H9 (cell line): ENCODE results near the gene ZNF804A. TPM values are rescaled to one million over a fixed set of nuclear protein-coding genes. Genes with fewer than 3 reads are reported as not detected.

Experiments used
- DNase-seq: peaks from one replicate; pipeline ENCODE4 v3.0.0-alpha.2; 2017
- H2AFZ ChIP-seq: one replicate; pipeline ENCODE4 v1.6.1; 2013; ENCODE audit warnings: mild to moderate bottlenecking, low read length, control low read depth, moderate library complexity
- H2AK5ac ChIP-seq: 2 replicates; pipeline ENCODE4 v1.6.1; 2013; ENCODE audit warnings: low read length, control low read depth, mixed read lengths; ENCODE audit not compliant: insufficient read length
- H2BK120ac ChIP-seq: one replicate; pipeline ENCODE4 v1.6.1; 2013; ENCODE audit warnings: low read depth, mild to moderate bottlenecking, low read length, control low read depth, inconsistent platforms; ENCODE audit not compliant: poor library complexity, severe bottlenecking
- H2BK12ac ChIP-seq: 2 replicates; pipeline ENCODE4 v1.6.1; 2013; ENCODE audit warnings: low read length, control low read depth, mixed read lengths, low read depth; ENCODE audit not compliant: insufficient read length
- H2BK15ac ChIP-seq: 2 replicates; pipeline ENCODE4 v1.6.1; 2013; ENCODE audit warnings: low read depth, low read length, control low read depth
- H2BK20ac ChIP-seq: one replicate; pipeline ENCODE4 v1.6.1; 2013; ENCODE audit warnings: low read depth, mild to moderate bottlenecking, low read length, control low read depth, inconsistent platforms; ENCODE audit not compliant: poor library complexity, severe bottlenecking
- H2BK5ac ChIP-seq: 2 replicates; pipeline ENCODE4 v1.6.1; 2013; ENCODE audit warnings: low read length, control low read depth, mixed read lengths; ENCODE audit not compliant: insufficient read length
- H3K14ac ChIP-seq: 2 replicates; pipeline ENCODE4 v1.6.1; 2013; ENCODE audit warnings: low read length, control low read depth; ENCODE audit not compliant: insufficient read depth
- H3K18ac ChIP-seq: 2 replicates; pipeline ENCODE4 v1.6.1; 2013; ENCODE audit warnings: low read depth, mild to moderate bottlenecking, mixed read lengths, low read length, control low read depth; ENCODE audit not compliant: insufficient read length
- H3K23ac ChIP-seq: 2 replicates; pipeline ENCODE4 v1.6.1; 2013; ENCODE audit warnings: low read length, control low read depth, mixed read lengths, low read depth; ENCODE audit not compliant: insufficient read length
- H3K23me2 ChIP-seq: 2 replicates; pipeline ENCODE4 v1.6.1; 2013; ENCODE audit warnings: low read depth, mild to moderate bottlenecking, mixed read lengths, low read length, control low read depth; ENCODE audit not compliant: insufficient read length, poor library complexity, severe bottlenecking
- H3K27ac ChIP-seq: 2 replicates; pipeline ENCODE4 v1.5.1; 2013; ENCODE audit warnings: low read length, control low read depth, mixed read lengths, low read depth; ENCODE audit not compliant: insufficient read length
- H3K27me3 ChIP-seq: 2 replicates; pipeline ENCODE4 v1.6.1; 2013; ENCODE audit warnings: low read length, control low read depth, inconsistent platforms; ENCODE audit not compliant: insufficient read depth
- H3K4ac ChIP-seq: 2 replicates; pipeline ENCODE4 v1.6.1; 2013; ENCODE audit warnings: low read depth, mild to moderate bottlenecking, control low read depth, inconsistent platforms, low read length, moderate library complexity
- H3K4me1 ChIP-seq: 2 replicates; pipeline ENCODE4 v1.6.1; 2013; ENCODE audit warnings: low read length, control low read depth, inconsistent platforms; ENCODE audit not compliant: insufficient read depth
- H3K4me2 ChIP-seq: 2 replicates; pipeline ENCODE4 v1.6.1; 2013; ENCODE audit warnings: low read length, control low read depth, mixed read lengths; ENCODE audit not compliant: insufficient read length, insufficient read depth
- H3K56ac ChIP-seq: 2 replicates; pipeline ENCODE4 v1.6.1; 2013; ENCODE audit warnings: low read depth, mild to moderate bottlenecking, mixed read lengths, low read length, control low read depth; ENCODE audit not compliant: insufficient read length
- H3K79me1 ChIP-seq: 2 replicates; pipeline ENCODE4 v1.6.1; 2013; ENCODE audit warnings: low read depth, mild to moderate bottlenecking, moderate library complexity, low read length, control low read depth, inconsistent platforms; ENCODE audit not compliant: insufficient read depth, poor library complexity, severe bottlenecking
- H3K79me2 ChIP-seq: 2 replicates; pipeline ENCODE4 v1.6.1; 2013; ENCODE audit warnings: low read length, control low read depth, inconsistent platforms; ENCODE audit not compliant: insufficient read depth
- H3K9ac ChIP-seq: 2 replicates; pipeline ENCODE4 v1.6.1; 2013; ENCODE audit warnings: low read length, control low read depth, mixed read lengths; ENCODE audit not compliant: insufficient read length; ENCODE audit errors: extremely low read depth
- H3K9me3 ChIP-seq: one replicate; pipeline ENCODE4 v1.6.1; 2013; ENCODE audit warnings: low read depth, low read length, inconsistent platforms; ENCODE audit not compliant: control insufficient read depth
- H3T11ph ChIP-seq: one replicate; pipeline ENCODE4 v1.6.1; 2013; ENCODE audit warnings: mild to moderate bottlenecking, low read length, control low read depth, inconsistent platforms
- H4K20me1 ChIP-seq: one replicate; pipeline ENCODE4 v1.6.1; 2013; ENCODE audit not compliant: control insufficient read depth, insufficient read length, insufficient read depth
- H4K5ac ChIP-seq: 2 replicates; pipeline ENCODE4 v1.6.1; 2013; ENCODE audit warnings: low read depth, mild to moderate bottlenecking, mixed read lengths, low read length, control low read depth; ENCODE audit not compliant: insufficient read length
- H4K8ac ChIP-seq: replicated peaks from 2 replicates; pipeline ENCODE4 v1.6.1; 2013; ENCODE audit warnings: low read length, control low read depth, mixed read lengths, low read depth; ENCODE audit not compliant: insufficient read length
- H4K91ac ChIP-seq: 2 replicates; pipeline ENCODE4 v1.6.1; 2013; ENCODE audit warnings: low read depth, mild to moderate bottlenecking, moderate library complexity, mixed read lengths, low read length, control low read depth; ENCODE audit not compliant: insufficient read length
- H3K27ac Mint-ChIP-seq, 3 experiments: 2 replicates in 2 of 3; 3 replicates in 1 of 3; pipeline ENCODE4 v1.8.0; 2020 to 2021; ENCODE audit warnings: mixed read lengths in 3 of 3, mild to moderate bottlenecking in 1 of 3, moderate library complexity in 1 of 3
- H3K27me3 Mint-ChIP-seq: 2 replicates; pipeline ENCODE4 v1.8.0; 2021; ENCODE audit warnings: low read depth, mild to moderate bottlenecking, moderate library complexity, mixed read lengths
- H3K36me3 Mint-ChIP-seq, 3 experiments: 2 replicates in 2 of 3; 3 replicates in 1 of 3; pipeline ENCODE4 v1.8.0; 2020 to 2021; ENCODE audit warnings: low read depth in 3 of 3, mixed read lengths in 3 of 3; ENCODE audit not compliant: insufficient read depth in 1 of 3
- H3K4me1 Mint-ChIP-seq, 2 experiments: 2 replicates each; pipeline ENCODE4 v1.8.0; 2020; ENCODE audit warnings: mixed read lengths in 2 of 2
- H3K4me3 Mint-ChIP-seq, 2 experiments: 2 replicates in 1 of 2; 3 replicates in 1 of 2; pipeline ENCODE4 v1.8.0; 2020 to 2021; ENCODE audit warnings: mild to moderate bottlenecking in 2 of 2, mixed read lengths in 2 of 2, moderate library complexity in 1 of 2
- H3K9me3 Mint-ChIP-seq, 2 experiments: 2 replicates in 1 of 2; 3 replicates in 1 of 2; pipeline ENCODE4 v1.8.0; 2020; ENCODE audit warnings: mild to moderate bottlenecking in 2 of 2, mixed read lengths in 2 of 2, moderate library complexity in 1 of 2
- CTCF ChIP-seq: fragments of 200-600 bp; sonication (generic); conservative IDR thresholded peaks from 3 replicates; pipeline ENCODE4 v1.8.0; 2021; ENCODE audit warnings: antibody characterized with exemption, mild to moderate bottlenecking
- WGBS: extraction: QIAGEN DNeasy Blood & Tissue Kit; methylation state at CpG from one replicate; pipeline ENCODE4 v1.1.7; 2013; ENCODE audit warnings: missing lambda C conversion rate, low lambda C conversion rate, mixed read lengths; ENCODE audit not compliant: insufficient read length; ENCODE audit errors: extremely low coverage; 5-methylcytosine and 5-hydroxymethylcytosine counted together
- total RNA-seq: library from RNA; stranded (reverse); gene quantifications from 2 replicates; pipeline ENCODE4 v1.2.1, GENCODE V29; 2021

The ZNF804A gene
- total RNA-seq, 1 experiment from 2014 or later, result not detected

- H3K14ac ChIP-seq, result no peak overlapping the region
- no peak overlapping the region for H3K4me3 Mint-ChIP-seq
- no CpG with 5 or more reads among the region's 1 CpG for whole genome bisulfite sequencing
These were observed 306.7 kb downstream of the ZNF804A start for GRCh38 chr2:184904991-184905390.

More at GRCh38 chr2:184904991-184905390, 306.7 kb downstream of the ZNF804A start:
- Histone ChIP-seq H2BK12ac (no peak overlapping the region), H3K27ac (no peak overlapping the region), H3K23ac (no peak overlapping the region), H3K4me2 (no peak overlapping the region), H3K27me3 (no peaks in the 10 kb centered on the region), H2AFZ (no peak overlapping the region), H4K5ac (no peak overlapping the region), H3T11ph (no peak overlapping the region), H3K9ac (no peak overlapping the region), H3K79me1 (no peaks in the 10 kb centered on the region), H3K23me2 (no peaks in the 10 kb centered on the region), H2BK5ac (no peak overlapping the region), H3K4me1 (no peaks in the 10 kb centered on the region), H3K56ac (no peak overlapping the region), H3K9me3 (no peaks in the 10 kb centered on the region), H4K8ac (no peak overlapping the region), H2BK15ac (no peak overlapping the region), H3K79me2 (no peaks in the 10 kb centered on the region), H2AK5ac (no peak overlapping the region), H3K18ac (no peak overlapping the region), H4K20me1 (no peaks in the 10 kb centered on the region), H3K4ac (no peak overlapping the region), H4K91ac (no peak overlapping the region), H2BK120ac (no peak overlapping the region), H2BK20ac (no peak overlapping the region)
- Mint-ChIP-seq H3K9me3 (0 out of 5 replicates have a peak, but pooled peaks cover 0 to under 1% of the 10 kb centered on the region in 2 experiments), H3K27ac (peak overlapping the region in 1 of 3 experiments; percentile 68; a peak in 1 of 7 replicates), H3K27me3 (no peaks in the 10 kb centered on the region), H3K36me3 (no peaks in the 10 kb centered on the region), H3K4me1 (peaks cover 7 to 13% of the 10 kb centered on the region in 2 experiments; a peak in 3 of 4 replicates)
- DNase-seq, result no peak
- no peak for TF ChIP-seq CTCF
